Hematopoietic multipotent progenitor cell (in vitro differentiated cells): ENCODE measurements around the gene GNAS-AS1. TPM values are rescaled to one million over a fixed set of nuclear protein-coding genes. Genes with fewer than 3 reads are reported as not detected.

Experiments used
- DNase-seq, 3 donors: peaks; one replicate each; pipeline ENCODE4 v3.0.0-alpha.2; 2011 to 2015; ENCODE audit warnings: low read depth in 2 of 3, low spot score in 2 of 3
- total RNA-seq: library from RNA; depleted of rRNA; stranded (reverse); fragments of >200 nt; gene quantifications from one replicate; pipeline ENCODE4 v1.2.3, GENCODE V29; 2012

GNAS-AS1 gene
- total RNA-seq, 1 donor: under 0.01 TPM

DNA sequence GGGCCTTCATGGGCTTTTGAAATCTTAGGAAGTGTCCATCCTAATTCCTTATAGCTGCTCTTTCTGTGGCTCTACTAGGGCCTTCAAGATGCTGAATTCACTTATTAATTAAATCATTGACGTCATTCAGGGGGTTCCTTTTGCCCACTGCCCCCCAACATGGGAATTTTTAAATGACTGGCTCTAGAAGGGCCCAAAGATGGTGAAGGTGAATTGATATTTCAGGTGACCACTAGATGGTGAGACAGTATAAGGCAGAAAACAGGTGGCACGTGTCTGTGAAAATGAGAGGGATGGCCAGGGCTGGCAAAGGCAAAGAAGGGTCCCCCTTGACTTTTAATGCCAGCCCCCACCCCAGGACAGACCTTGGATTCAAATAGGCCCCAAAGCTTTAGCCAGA lies 13.6 kb upstream of the GNAS-AS1 start:
- DNase-seq: peak in 1 of 3 donors; percentile 34

DNA sequence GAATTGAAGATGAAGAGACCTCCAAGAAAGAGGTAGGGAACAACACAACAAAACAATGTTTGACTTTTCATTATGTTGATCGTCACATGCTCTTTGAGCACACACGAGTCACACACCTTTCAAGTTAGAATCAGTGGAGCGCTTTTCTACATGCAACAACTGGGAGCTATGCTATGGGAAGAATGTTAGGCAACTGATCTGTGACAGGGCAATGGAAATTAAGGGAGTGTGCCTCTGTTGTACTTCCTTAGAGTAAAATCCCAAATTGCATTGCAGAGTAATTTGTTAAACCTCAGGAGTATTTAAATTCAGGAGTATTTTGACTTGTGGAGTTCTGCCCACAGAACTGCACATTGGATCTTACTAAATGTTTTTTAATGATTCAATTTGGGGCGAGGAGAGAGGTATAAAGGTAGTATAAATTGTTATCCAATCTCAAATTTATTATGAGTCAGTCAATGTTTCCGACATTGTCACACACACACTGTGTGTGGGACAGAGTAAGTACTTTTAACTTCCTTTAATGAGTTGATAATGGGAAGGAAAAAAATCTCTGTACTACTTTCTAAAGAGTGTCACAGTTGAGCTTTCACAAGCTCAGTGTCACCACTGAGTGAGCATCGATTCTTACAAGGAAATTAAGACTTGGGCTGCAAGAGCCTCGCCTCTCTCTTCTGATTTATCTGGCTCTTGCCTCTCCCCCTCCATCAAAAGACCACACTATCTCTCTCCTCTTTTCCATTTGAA lies 12.5 kb upstream of the GNAS-AS1 start:
- DNase-seq: no peak

DNA sequence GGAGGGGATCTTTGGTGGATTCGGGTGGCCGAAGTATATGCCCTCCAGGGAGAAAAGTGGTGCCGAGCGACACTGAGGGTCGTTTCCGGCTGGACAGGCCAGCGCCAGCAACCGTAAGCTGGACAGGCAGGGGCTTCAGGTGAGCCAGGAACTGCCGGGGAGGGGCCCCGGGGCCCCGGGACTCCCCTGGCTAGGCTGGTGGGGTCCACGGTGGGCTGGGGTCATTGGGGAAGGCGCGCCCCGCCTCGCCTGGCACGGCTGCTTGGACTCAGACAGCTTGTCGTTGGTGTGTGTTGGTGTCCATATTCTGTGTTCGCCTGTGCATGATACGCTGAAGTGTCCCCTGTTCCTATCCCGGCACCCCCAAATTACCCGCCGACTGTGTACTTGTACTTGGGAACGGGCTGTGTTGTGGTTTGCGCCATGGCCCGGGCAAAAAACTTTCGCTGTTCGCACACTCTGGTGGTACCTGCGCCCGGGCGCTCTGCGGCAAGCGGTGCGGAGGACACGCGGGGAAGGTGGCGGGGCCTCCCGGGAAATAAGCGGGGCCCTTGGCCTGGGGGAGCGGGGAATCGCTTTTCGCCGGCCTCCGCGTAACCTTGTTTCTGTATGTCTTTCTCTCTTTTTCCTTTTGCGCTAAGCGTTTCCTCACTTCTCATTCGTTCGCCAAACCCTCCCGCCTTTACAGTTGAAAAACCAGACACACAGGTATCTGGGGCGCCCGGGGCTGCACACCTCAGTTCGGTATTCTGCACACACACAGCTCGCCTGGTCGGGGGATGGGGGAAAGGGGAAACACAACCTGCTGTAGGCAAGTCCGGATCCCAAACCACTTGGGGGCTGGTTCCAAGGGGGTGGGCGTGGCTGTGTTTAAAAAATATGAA lies 5.0 kb upstream of the GNAS-AS1 start:
- DNase-seq: no peak

DNA sequence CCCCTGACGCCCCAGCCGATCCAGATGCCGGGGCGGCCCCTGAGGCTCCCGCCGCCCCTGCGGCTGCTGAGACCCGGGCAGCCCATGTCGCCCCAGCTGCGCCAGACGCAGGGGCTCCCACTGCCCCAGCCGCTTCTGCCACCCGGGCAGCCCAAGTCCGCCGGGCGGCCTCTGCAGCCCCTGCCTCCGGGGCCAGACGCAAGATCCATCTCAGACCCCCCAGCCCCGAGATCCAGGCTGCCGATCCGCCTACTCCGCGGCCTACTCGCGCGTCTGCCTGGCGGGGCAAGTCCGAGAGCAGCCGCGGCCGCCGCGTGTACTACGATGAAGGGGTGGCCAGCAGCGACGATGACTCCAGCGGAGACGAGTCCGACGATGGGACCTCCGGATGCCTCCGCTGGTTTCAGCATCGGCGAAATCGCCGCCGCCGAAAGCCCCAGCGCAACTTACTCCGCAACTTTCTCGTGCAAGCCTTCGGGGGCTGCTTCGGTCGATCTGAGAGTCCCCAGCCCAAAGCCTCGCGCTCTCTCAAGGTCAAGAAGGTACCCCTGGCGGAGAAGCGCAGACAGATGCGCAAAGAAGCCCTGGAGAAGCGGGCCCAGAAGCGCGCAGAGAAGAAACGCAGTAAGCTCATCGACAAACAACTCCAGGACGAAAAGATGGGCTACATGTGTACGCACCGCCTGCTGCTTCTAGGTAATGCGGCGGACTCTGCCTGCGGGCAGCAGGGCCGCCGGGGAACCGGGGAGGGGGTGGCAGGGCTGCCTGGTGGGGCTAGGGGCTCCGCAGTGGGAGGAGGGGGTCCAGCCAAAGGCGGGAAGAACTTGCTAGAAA lies 4.2 kb upstream of the GNAS-AS1 start:
- DNase-seq: no peak

DNA sequence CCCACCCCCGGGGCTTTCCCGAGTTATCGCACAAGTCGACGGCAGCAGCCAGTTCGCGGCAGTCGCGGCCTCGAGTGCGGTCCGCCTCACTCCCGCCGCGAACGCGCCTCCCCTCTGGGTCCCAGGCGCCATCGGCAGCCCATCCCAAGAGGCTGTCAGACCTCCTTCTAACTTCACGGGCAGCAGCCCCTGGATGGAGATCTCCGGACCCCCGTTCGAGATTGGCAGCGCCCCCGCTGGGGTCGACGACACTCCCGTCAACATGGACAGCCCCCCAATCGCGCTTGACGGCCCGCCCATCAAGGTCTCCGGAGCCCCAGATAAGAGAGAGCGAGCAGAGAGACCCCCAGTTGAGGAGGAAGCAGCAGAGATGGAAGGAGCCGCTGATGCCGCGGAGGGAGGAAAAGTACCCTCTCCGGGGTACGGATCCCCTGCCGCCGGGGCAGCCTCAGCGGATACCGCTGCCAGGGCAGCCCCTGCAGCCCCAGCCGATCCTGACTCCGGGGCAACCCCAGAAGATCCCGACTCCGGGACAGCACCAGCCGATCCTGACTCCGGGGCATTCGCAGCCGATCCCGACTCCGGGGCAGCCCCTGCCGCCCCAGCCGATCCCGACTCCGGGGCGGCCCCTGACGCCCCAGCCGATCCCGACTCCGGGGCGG lies 3.4 kb upstream of the GNAS-AS1 start:
- no peak for DNase-seq

DNA sequence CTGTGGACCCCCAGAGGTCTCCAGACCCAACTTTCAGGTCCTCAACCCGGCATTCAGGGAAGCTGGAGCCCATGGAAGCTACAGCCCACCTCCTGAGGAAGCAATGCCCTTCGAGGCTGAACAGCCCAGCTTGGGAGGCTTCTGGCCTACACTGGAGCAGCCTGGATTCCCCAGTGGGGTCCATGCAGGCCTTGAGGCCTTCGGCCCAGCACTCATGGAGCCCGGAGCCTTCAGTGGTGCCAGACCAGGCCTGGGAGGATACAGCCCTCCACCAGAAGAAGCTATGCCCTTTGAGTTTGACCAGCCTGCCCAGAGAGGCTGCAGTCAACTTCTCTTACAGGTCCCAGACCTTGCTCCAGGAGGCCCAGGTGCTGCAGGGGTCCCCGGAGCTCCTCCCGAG lies 2.8 kb upstream of the GNAS-AS1 start:
- no peak for DNase-seq

DNA sequence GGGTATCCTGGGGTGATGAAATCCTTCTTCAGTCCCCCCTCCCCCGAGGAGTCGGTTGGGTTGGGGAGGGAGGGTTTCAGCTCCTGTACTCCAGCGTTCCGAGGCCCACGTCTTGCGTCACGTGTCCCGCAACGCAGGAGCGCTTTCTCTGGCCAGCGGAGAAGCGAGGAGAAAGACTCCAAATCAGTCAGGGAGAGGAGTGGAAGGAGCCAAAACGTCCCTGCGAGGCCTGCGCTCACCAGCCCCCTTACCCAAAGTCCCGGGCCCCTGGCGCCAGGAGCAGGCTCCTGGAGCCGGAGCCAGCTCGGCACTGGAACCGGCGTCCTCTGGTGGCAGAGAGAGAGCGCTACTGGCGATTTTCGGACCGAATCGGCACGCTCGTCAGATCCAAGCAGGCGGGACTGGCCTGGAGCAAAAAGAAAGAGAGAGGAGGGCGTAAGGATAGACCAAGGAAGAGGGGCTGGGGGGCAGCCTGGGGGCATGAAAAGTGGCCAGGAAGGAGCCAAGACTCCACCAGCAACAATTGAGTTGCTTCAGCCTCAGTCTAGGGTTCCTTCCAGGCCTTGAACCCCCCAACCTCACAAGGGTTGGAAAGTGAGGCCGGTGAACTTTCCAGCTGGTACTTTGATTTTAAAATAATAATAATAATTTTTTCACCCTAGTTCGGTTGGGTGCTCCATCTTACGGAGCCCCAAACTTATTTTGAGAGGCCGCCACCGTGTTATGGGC lies 2.0 kb upstream of the GNAS-AS1 start, which contains the start of gene GNAS:
Gene GNAS (plus strand): TSS at position 174 of the 729 bp plus-strand sequence.
- DNase-seq: peak in 2 of 3 donors; percentile 45 to 62

DNA sequence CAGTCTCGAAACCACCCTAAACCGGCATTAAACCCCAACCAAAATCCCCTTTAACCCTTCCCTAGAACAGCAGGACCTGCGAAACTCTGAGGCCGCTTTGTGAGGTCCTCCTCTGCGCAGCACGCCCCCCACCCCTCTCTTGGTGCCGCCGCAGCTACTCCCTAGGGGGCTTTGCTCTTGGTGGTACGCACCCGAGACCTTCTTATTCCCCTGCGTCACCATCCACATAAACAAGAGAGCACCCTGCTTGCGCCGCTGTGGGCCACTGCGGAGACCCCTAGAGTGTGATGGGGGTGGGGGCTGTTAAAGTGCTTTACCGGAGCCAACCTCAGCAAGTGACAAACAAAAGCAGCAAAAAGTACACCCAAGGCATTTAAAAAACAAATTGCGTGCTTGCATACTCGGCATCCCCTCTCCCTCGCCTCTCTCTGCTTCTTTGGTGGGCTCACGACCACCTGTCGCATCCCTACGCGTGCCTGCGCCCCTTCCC lies 1.3 kb upstream of the GNAS-AS1 start:
- no peak for DNase-seq

DNA sequence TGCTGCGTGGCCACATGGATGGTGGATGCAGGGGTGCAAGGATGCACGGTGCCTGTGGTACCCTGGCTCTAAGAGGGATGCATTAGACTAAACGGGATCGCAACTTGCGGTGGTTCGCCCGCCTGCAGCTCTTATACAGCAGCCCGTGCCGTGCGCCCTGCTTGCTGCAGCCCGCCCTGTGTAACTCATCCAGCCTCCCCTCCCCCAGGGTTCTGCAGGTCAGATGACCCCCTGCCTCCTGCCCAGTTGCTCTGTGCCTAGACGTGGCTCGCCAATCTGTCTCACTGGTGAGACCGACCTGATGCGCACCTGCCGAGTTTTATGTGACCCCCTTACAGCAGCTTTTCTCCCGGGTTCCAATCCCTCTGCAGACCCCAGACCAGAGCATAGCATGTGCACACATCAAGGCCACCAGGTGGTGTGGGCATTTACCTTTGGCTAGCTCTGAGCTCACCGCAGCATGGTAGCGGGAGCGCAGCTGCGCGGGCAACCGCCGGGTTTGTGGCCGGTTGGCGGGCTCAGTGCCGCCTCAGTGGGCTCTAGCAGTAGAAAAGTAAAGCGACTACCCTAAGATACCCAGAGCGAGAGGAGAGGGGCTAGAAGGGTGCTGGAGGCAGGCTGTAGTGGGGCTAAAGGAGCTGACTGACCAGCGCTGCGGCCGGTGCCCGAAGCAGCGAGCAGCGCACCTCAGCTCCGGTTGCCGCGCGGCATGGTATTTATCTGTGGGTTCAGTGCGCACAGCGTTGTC lies 693 bp upstream of the GNAS-AS1 start:
- no peak for DNase-seq

DNA sequence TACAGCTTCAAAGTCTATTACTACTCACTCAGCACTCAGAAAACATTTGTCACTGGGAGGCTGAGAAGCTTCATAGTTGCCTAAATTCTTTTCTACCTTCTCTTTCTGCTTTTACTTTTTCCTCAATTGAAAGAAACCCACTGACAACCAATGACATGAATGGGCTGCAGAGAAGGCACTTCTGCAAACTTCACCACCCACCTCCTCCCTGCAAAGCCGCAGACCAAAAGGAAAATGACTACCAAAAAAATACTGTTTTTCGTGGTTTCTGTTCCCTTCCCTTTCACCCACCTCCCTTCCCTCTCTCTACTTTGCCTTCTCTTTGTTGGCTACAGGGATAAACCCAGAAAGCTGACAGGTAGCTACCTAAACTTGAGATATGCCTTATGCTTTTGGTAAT lies 3.2 kb downstream of the GNAS-AS1 start:
- peak in 2 of 3 donors; percentile 49 to 70 for DNase-seq

DNA sequence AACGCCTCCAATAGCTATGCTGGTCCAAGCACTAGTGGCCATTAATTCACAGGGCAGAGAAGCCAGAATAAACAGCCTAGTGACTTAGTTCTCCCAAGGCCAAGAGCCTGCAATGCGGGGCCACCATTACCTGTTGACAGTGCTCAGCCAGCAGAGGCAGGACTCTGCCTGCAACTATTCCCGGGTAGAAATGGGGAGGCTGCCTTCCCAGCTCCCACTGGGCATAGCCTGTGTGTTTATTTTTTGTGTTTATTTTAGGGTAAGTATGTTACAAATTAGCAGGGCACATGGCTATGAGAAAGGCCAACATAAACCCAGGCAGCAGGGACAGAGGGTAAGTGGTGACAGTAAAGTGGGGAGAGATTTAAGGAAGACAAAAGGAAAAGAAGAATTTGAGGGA lies 5.0 kb downstream of the GNAS-AS1 start:
- no peak for DNase-seq

DNA sequence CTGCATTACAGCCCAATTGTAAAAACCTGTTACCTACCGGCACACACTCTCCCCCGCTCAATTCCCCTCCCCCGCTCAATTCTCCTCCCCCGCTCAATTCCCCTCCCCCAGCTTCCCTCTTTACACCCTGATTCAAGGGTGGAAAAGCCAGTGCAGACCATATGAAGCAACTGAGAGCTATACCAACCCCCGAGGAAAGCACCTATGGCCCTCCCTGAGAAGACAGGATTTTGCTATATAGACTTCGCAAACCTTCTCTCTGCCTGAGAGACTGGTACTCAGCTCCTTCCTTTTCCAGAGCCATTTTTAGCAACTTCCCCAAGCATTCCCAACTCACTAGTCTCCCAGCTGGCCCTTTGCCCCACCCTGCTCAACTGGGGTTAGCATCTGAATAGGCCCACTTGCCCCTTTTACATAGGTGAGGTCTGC lies 7.6 kb downstream of the GNAS-AS1 start:
- DNase-seq: no peak

DNA sequence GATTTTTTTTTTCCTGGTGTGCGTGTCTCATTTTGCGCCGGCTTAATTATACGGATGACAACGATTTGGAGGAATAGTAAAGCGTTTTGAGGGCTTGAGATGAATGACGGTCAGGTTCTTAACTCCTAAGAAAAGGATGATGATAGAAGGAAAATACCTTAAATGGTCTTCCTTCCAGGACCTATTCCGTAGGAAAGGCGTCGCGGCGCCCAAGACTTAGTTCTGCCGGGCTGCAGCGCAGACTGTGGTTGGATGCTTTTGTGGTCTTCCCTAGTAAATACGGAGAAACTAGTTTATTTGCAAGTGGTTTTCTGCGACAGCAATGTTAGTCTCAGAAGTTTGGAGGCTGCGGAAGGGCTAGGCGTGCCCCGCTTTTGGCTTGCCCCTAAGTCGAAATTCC lies 8.4 kb downstream of the GNAS-AS1 start:
- DNase-seq: no peak

DNA sequence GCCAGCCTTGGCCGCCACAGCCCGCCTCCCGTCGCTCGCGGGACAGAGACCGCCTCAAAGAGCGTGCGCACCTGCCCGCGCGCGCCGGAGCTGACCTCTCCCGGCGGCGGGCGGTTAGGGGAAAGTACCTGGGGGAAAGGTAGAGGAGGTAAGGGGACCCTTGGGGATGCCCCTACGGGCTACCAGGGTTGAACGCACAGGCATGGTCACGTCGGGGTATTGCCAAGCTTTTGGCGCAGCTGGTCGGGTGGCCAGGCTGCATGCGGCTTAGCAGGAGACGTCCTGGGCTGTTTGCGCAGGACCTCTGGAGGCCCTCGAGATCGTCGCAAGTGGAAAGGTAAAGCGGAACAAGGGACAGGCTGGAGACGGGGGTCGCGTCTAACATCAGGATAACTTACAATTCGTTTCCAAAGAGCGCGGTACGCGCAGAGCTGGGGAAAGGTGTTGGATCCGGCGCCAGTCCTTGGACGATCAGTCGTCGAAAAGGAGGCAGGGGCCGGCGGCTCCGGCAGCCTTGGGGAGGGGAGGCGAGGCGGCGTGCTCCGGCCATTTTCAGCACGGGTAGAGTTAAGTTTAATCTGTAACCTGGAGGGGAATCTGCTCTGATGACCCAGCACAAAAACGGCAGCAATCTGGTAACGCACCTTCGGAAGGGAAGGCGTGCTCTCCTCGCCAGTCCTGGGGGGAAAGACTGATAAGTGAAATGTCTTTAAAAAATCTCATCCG lies 9.0 kb downstream of the GNAS-AS1 start:
- DNase-seq: no peak

DNA sequence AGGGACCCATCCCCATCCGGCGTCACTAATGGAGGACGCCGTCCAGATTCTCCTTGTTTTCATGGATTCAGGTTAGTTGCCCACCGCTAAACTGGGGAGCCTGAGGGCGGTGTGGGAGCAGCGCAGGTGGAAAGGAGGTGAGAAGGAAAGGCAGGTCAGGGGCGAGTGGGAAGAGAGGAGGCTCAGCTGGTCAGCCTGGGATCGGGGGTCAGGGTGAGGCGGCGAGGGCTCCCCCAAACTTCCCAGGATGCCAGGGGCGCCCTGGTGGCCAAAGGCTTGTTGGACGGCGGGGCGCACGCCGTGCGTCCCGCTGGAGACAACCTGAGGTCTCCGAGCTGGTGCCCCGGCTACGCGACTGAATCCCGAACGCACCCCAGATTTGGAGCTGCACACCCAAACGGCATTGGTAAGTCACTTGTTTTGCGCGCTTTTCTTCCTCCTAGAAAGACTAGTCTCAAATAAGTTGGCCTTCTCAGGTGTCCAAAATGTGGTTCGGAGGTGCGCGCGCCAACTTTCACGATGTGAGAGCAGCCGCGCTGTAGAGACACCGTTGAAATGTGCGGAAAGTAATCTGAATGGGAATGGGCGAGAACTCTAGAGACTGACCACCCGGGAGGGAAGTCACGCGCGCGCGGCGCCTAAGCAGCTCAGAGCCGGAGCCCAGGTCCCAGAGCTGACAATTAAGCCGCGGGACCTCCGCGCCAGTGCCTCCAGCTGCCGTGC lies 9.7 kb downstream of the GNAS-AS1 start:
- DNase-seq: no peak

DNA sequence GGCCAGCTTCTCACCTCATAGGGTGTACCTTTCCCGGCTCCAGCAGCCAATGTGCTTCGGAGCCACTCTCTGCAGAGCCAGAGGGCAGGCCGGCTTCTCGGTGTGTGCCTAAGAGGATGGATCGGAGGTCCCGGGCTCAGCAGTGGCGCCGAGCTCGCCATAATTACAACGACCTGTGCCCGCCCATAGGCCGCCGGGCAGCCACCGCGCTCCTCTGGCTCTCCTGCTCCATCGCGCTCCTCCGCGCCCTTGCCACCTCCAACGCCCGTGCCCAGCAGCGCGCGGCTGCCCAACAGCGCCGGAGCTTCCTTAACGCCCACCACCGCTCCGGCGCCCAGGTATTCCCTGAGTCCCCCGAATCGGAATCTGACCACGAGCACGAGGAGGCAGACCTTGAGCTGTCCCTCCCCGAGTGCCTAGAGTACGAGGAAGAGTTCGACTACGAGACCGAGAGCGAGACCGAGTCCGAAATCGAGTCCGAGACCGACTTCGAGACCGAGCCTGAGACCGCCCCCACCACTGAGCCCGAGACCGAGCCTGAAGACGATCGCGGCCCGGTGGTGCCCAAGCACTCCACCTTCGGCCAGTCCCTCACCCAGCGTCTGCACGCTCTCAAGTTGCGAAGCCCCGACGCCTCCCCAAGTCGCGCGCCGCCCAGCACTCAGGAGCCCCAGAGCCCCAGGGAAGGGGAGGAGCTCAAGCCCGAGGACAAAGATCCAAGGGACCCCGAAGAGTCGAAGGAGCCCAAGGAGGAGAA lies 10.5 kb downstream of the GNAS-AS1 start:
- no peak for DNase-seq

DNA sequence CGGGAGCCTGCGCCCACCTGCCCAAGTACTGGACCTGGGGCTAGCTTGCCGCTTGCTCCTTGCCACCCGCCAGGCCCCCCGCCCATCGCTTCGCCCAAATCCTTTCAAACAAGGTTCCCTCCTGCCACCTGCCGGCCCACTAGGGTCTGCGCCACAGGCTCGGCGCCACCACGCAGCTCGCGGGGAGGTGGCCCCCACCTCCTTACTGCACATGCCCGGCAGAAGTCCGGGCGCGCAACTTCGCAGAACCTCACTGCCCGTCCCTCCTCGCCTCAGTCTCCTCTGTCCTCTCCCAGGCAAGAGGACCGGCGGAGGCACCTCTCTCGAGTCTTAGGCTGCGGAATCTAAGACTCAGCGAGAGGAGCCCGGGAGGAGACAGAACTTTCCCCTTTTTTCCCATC lies 11.2 kb downstream of the GNAS-AS1 start:
- DNase-seq: peak in 2 of 3 donors; percentile 43 to 55
